Measurements from ENCODE around the gene MAP4K5. TPM values are rescaled to one million over a fixed set of nuclear protein-coding genes. Genes with fewer than 3 reads are reported as not detected.

The MAP4K5 gene
- total RNA-seq, 1 donor from 2014 or later, result 93.1 TPM

DNA sequence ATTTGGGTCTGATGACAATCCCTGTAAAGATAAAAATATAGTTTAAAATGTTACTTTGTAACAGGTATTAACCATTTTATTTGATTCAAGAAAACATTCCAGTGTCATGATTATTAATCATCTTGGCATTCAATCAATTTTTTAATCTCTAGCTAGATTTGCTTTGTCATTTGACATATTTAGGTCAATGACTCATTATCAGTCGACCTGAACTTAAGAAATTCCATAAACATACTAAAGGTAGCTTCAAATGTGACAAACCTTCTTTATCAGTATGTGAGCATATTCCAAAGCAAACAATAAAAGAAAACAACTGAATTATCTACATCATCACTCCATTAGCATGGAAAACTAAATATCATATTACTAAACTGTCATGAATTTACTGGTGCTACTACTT is 84.9 kb downstream of the MAP4K5 start:
- Mint-ChIP-seq H3K4me1 (ENCODE audit: low read depth, unreplicated experiment) (peaks cover 3% of the 10 kb centered on the region), H3K27me3 (ENCODE audit: low read depth, unreplicated experiment) (no peaks in the 10 kb centered on the region), H3K9me3 (ENCODE audit: unreplicated experiment) (no peaks in the 10 kb centered on the region), H3K4me3 (ENCODE audit: unreplicated experiment) (no peak overlapping the region), H3K27ac (ENCODE audit: unreplicated experiment) (no peak overlapping the region), H3K36me3 (ENCODE audit: low read depth, unreplicated experiment) (peaks cover 27% of the 10 kb centered on the region)
- peak; percentile 67 for FAIRE-seq
- Histone ChIP-seq H3K4me2 (ENCODE audit: low read length) (no peak overlapping the region), H4K20me1 (ENCODE audit: insufficient read depth, low read length) (peaks cover 4% of the 10 kb centered on the region), H3K9ac (ENCODE audit: low read length) (no peak overlapping the region), H3K9me3 (ENCODE audit: insufficient read depth, low read depth, low read length) (no peaks in the 10 kb centered on the region), H3K36me3 (ENCODE audit: insufficient read depth, low read length) (peaks cover 56% of the 10 kb centered on the region), H3K4me3 (ENCODE audit: insufficient read depth, low read depth, low read length) (no peak overlapping the region), H3K4me1 (ENCODE audit: insufficient read depth, low read length) (peaks cover 8% of the 10 kb centered on the region), H3K27me3 (ENCODE audit: insufficient read depth, low read length) (no peaks in the 10 kb centered on the region), H2AFZ (ENCODE audit: low read depth, low read length) (no peak overlapping the region), H3K27ac (ENCODE audit: low read depth, low read length) (peak overlapping the region; percentile 55), H3K79me2 (ENCODE audit: insufficient read depth, low read length) (peaks cover 14% of the 10 kb centered on the region)
- no peak for TF ChIP-seq EZH2 (IDR thresholded peaks at IDR 0.05; ENCODE audit: insufficient read depth, low read length)
- peak; percentile 69 for DNase-seq (ENCODE audit: low read depth)

DNA sequence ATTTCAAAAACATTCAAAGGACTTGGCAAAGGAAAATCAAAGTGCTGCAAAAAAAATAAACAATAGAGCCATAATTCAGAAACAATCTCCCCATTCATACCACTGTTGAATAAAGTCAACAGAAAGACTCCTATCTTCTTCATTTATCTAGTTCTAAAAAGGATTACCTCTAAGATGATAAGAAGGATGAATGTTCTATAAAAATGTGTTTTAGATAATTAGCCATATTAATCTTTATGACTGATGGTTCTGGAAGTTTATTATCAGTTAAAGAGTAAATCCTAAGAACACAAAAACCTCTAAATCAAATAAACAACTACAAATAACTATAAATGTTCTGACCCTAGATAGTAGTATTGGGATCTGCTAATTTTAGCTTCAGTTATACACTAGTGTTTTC is 97.8 kb downstream of the MAP4K5 start:
- peaks cover 61% of the 10 kb centered on the region for H3K36me3 ChIP-seq (ENCODE audit: insufficient read depth, low read length)

DNA sequence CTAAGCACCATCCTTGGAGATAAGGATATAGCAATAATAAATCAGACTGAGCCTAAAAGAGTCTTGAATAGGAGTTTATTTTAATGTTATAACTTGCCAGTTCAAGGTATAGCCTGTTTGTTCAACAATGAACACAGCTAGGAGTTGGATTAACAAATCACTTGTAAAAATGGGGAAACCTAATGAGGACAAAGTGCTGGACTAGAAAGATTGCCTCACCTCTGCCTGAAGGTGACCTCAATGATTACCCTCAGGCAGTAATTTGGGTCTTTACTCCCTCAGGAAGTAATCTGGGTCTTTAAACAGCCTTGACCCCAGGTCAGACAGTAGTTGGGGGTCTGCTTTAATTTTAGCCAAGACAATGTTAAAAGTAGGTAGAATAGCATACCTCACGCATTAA is 100.2 kb downstream of the MAP4K5 start:
- Histone ChIP-seq H3K4me2 (ENCODE audit: low read length) (no peak overlapping the region), H3K4me1 (ENCODE audit: insufficient read depth, low read length) (no peaks in the 10 kb centered on the region), H4K20me1 (ENCODE audit: insufficient read depth, low read length) (peaks cover 3% of the 10 kb centered on the region), H3K4me3 (ENCODE audit: insufficient read depth, low read depth, low read length) (no peak overlapping the region), H3K9me3 (ENCODE audit: insufficient read depth, low read depth, low read length) (no peaks in the 10 kb centered on the region), H3K79me2 (ENCODE audit: insufficient read depth, low read length) (peaks cover 2% of the 10 kb centered on the region), H3K27me3 (ENCODE audit: insufficient read depth, low read length) (no peaks in the 10 kb centered on the region), H2AFZ (ENCODE audit: low read depth, low read length) (no peak overlapping the region), H3K27ac (ENCODE audit: low read depth, low read length) (no peak overlapping the region), H3K9ac (ENCODE audit: low read length) (no peak overlapping the region), H3K36me3 (ENCODE audit: insufficient read depth, low read length) (peaks cover 52% of the 10 kb centered on the region)
- FAIRE-seq, result no peak
- Mint-ChIP-seq H3K36me3 (ENCODE audit: low read depth, unreplicated experiment) (peaks cover 12% of the 10 kb centered on the region), H3K9me3 (ENCODE audit: unreplicated experiment) (no peaks in the 10 kb centered on the region), H3K4me3 (ENCODE audit: unreplicated experiment) (no peak overlapping the region), H3K27me3 (ENCODE audit: low read depth, unreplicated experiment) (no peaks in the 10 kb centered on the region), H3K27ac (ENCODE audit: unreplicated experiment) (no peak overlapping the region), H3K4me1 (ENCODE audit: low read depth, unreplicated experiment) (peaks cover 9% of the 10 kb centered on the region)
- TF ChIP-seq EZH2 (IDR thresholded peaks at IDR 0.05; ENCODE audit: insufficient read depth, low read length) (no peak), CTCF (IDR thresholded peaks at IDR 0.05; ENCODE audit: insufficient read depth, low read depth, low read length) (no peak)
- no peak for DNase-seq (ENCODE audit: low read depth)

More for the DNA sequence above, 97.8 kb downstream of the MAP4K5 start:
- no peak overlapping the region for H3K4me3 ChIP-seq (ENCODE audit: insufficient read depth, low read depth, low read length)
- no peak overlapping the region for H2AFZ ChIP-seq (ENCODE audit: low read depth, low read length)
- no peaks in the 10 kb centered on the region for H3K27me3 ChIP-seq (ENCODE audit: insufficient read depth, low read length)
- no peaks in the 10 kb centered on the region for H3K9me3 ChIP-seq (ENCODE audit: insufficient read depth, low read depth, low read length)
- Mint-ChIP-seq H3K4me1 (ENCODE audit: low read depth, unreplicated experiment) (peaks cover 9% of the 10 kb centered on the region), H3K27me3 (ENCODE audit: low read depth, unreplicated experiment) (no peaks in the 10 kb centered on the region), H3K9me3 (ENCODE audit: unreplicated experiment) (no peaks in the 10 kb centered on the region), H3K36me3 (ENCODE audit: low read depth, unreplicated experiment) (peaks cover 22% of the 10 kb centered on the region), H3K27ac (ENCODE audit: unreplicated experiment) (no peak overlapping the region), H3K4me3 (ENCODE audit: unreplicated experiment) (no peak overlapping the region)
- DNase-seq (ENCODE audit: low read depth) (no peak), FAIRE-seq (no peak)
- H3K27ac ChIP-seq (ENCODE audit: low read depth, low read length), result no peak overlapping the region
- peaks cover 3% of the 10 kb centered on the region for H4K20me1 ChIP-seq (ENCODE audit: insufficient read depth, low read length)
- peaks cover 4% of the 10 kb centered on the region for H3K79me2 ChIP-seq (ENCODE audit: insufficient read depth, low read length)
- TF ChIP-seq EZH2 (IDR thresholded peaks at IDR 0.05; ENCODE audit: insufficient read depth, low read length) (no peak), CTCF (IDR thresholded peaks at IDR 0.05; ENCODE audit: insufficient read depth, low read depth, low read length) (no peak)
- H3K9ac ChIP-seq (ENCODE audit: low read length), result no peak overlapping the region
- no peaks in the 10 kb centered on the region for H3K4me1 ChIP-seq (ENCODE audit: insufficient read depth, low read length)
- no peak overlapping the region for H3K4me2 ChIP-seq (ENCODE audit: low read length)

All from astrocyte (in vitro differentiated cells and primary cell).